Chondrocyte (in vitro differentiated cells): ENCODE measurements around the gene CEP104. TPM values are rescaled to one million over a fixed set of nuclear protein-coding genes. Genes with fewer than 3 reads are reported as not detected.
"Not testable (repeated sequence)": the region's sequence is repeated elsewhere in the genome, so short reads cannot be mapped to it uniquely, and the experiment has no call there.

Experiments
- DNase-seq: peaks from one replicate; pipeline ENCODE4 v3.0.0; 2021; ENCODE audit warnings: mixed read lengths, low spot score
- H3K27ac Mint-ChIP-seq: one replicate; pipeline ENCODE4 v1.8.0; 2021; ENCODE audit warnings: mild to moderate bottlenecking, moderate library complexity, mixed read lengths; ENCODE audit not compliant: unreplicated experiment
- H3K27me3 Mint-ChIP-seq: 2 replicates; pipeline ENCODE4 v1.8.0; 2021; ENCODE audit warnings: low read depth, mixed read lengths
- H3K36me3 Mint-ChIP-seq: 2 replicates; pipeline ENCODE4 v1.8.0; 2021; ENCODE audit warnings: low read depth, mixed read lengths
- H3K4me1 Mint-ChIP-seq: 2 replicates; pipeline ENCODE4 v1.8.0; 2021; ENCODE audit warnings: low read depth, mild to moderate bottlenecking, mixed read lengths
- H3K4me3 Mint-ChIP-seq: one replicate; pipeline ENCODE4 v1.8.0; 2021; ENCODE audit warnings: mild to moderate bottlenecking, moderate library complexity, mixed read lengths; ENCODE audit not compliant: unreplicated experiment
- H3K9me3 Mint-ChIP-seq: 2 replicates; pipeline ENCODE4 v1.8.0; 2021; ENCODE audit warnings: low read depth, mixed read lengths
- CTCF ChIP-seq: fragments of 200-600 bp; sonication (generic); IDR thresholded peaks from 2 replicates; pipeline ENCODE4 v1.5.0; 2021; ENCODE audit warnings: antibody characterized with exemption, mild to moderate bottlenecking, moderate library complexity
- total RNA-seq: library from RNA; stranded (reverse); gene quantifications from 3 replicates; pipeline ENCODE4 v1.2.1, GENCODE V29; 2021

The CEP104 gene
- total RNA-seq, 1 donor from 2014 or later, result 37.4 TPM

- H3K27ac Mint-ChIP-seq, result no peak overlapping the region
- peaks cover 3% of the 10 kb centered on the region for H3K27me3 Mint-ChIP-seq
- H3K36me3 Mint-ChIP-seq, result peaks cover 6% of the 10 kb centered on the region
- H3K4me1 Mint-ChIP-seq, result peaks cover 7% of the 10 kb centered on the region
- no peak overlapping the region for H3K4me3 Mint-ChIP-seq
- no peaks in the 10 kb centered on the region for H3K9me3 Mint-ChIP-seq
- TF ChIP-seq CTCF, result no peak
- no peak for DNase-seq
Measured at GRCh38 chr1:3809680-3810079, 47.3 kb downstream of the CEP104 start.

GRCh38 chr1:3807769-3808168 is 49.2 kb downstream of the CEP104 start:
- Mint-ChIP-seq H3K9me3 (no peaks in the 10 kb centered on the region), H3K27ac (no peak overlapping the region), H3K4me1 (peaks cover 7% of the 10 kb centered on the region), H3K27me3 (peaks cover 12% of the 10 kb centered on the region), H3K36me3 (no peaks in the 10 kb centered on the region), H3K4me3 (no peak overlapping the region)
- DNase-seq, result peak; percentile 33
- no peak for TF ChIP-seq CTCF

GRCh38 chr1:3805038-3805437 is 52.0 kb downstream of the CEP104 start:
- no peak for TF ChIP-seq CTCF
- no peaks in the 10 kb centered on the region for H3K9me3 Mint-ChIP-seq
- H3K27me3 Mint-ChIP-seq, result peaks cover 15% of the 10 kb centered on the region
- no peak overlapping the region for H3K4me3 Mint-ChIP-seq
- no peaks in the 10 kb centered on the region for H3K36me3 Mint-ChIP-seq
- peaks cover 2% of the 10 kb centered on the region for H3K4me1 Mint-ChIP-seq
- no peak overlapping the region for H3K27ac Mint-ChIP-seq
- DNase-seq, result no peak

- H3K36me3 Mint-ChIP-seq, DNase-seq, H3K4me3 Mint-ChIP-seq, H3K27ac Mint-ChIP-seq, H3K9me3 Mint-ChIP-seq, H3K4me1 Mint-ChIP-seq: not testable (repeated sequence)
- peaks cover 16% of the 10 kb centered on the region for H3K27me3 Mint-ChIP-seq
Measured at GRCh38 chr1:3804627-3804944, 52.4 kb downstream of the CEP104 start.

GRCh38 chr1:3803905-3804626 is 52.9 kb downstream of the CEP104 start:
- H3K36me3 Mint-ChIP-seq, result no peaks in the 10 kb centered on the region
- H3K4me1 Mint-ChIP-seq, result peaks cover 2% of the 10 kb centered on the region
- DNase-seq, result no peak
- no peak overlapping the region for H3K4me3 Mint-ChIP-seq
- H3K27ac Mint-ChIP-seq, result no peak overlapping the region
- H3K27me3 Mint-ChIP-seq, result peaks cover 16% of the 10 kb centered on the region
- TF ChIP-seq CTCF, result no peak
- H3K9me3 Mint-ChIP-seq, result no peaks in the 10 kb centered on the region

- not testable (repeated sequence) for H3K9me3 Mint-ChIP-seq, H3K36me3 Mint-ChIP-seq, DNase-seq, H3K4me3 Mint-ChIP-seq, H3K27ac Mint-ChIP-seq
- peaks cover 16% of the 10 kb centered on the region for H3K27me3 Mint-ChIP-seq
- H3K4me1 Mint-ChIP-seq, result peaks cover 12% of the 10 kb centered on the region
Measured at GRCh38 chr1:3800795-3801194, 56.2 kb downstream of the CEP104 start.
